Neuronal stem cell (in vitro differentiated cells): ENCODE results near the gene ESRP2.

ENCODE experiments used
- DNase-seq: peaks from one replicate; pipeline ENCODE4 v3.0.0-alpha.2; 2013; ENCODE audit warnings: low spot score
- H2AFZ ChIP-seq: one replicate; pipeline ENCODE4 v1.6.1; 2013; ENCODE audit warnings: mild to moderate bottlenecking, low read length, inconsistent platforms
- H2AK5ac ChIP-seq: 2 replicates; pipeline ENCODE4 v1.6.1; 2013; ENCODE audit warnings: low read depth, mild to moderate bottlenecking, inconsistent platforms, low read length, moderate library complexity, mixed read lengths
- H2BK120ac ChIP-seq: 2 replicates; pipeline ENCODE4 v1.6.1; 2013; ENCODE audit warnings: low read depth, mild to moderate bottlenecking, inconsistent platforms, low read length, moderate library complexity, mixed read lengths
- H2BK12ac ChIP-seq: one replicate; pipeline ENCODE4 v1.6.1; 2013; ENCODE audit warnings: low read length, inconsistent platforms
- H2BK15ac ChIP-seq: 2 replicates; pipeline ENCODE4 v1.6.1; 2013; ENCODE audit warnings: mild to moderate bottlenecking, low read length, inconsistent platforms, mixed read lengths
- H2BK5ac ChIP-seq: one replicate; pipeline ENCODE4 v1.6.1; 2013; ENCODE audit warnings: inconsistent platforms, mild to moderate bottlenecking, low read length, moderate library complexity
- H3K14ac ChIP-seq: one replicate; pipeline ENCODE4 v1.6.1; 2013; ENCODE audit warnings: low read length, inconsistent platforms
- H3K18ac ChIP-seq: 2 replicates; pipeline ENCODE4 v1.6.1; 2013; ENCODE audit warnings: low read length, inconsistent platforms
- H3K23ac ChIP-seq: 2 replicates; pipeline ENCODE4 v1.6.1; 2013; ENCODE audit warnings: low read depth, mild to moderate bottlenecking, mixed read lengths, low read length, inconsistent platforms; ENCODE audit not compliant: poor library complexity
- H3K27ac ChIP-seq: replicated peaks from 3 replicates; pipeline ENCODE4 v1.5.1; 2013; ENCODE audit warnings: low read length, inconsistent platforms
- H3K27me3 ChIP-seq, 3 experiments: 2 replicates each; pipeline ENCODE4 v1.6.1; 2013; ENCODE audit warnings: low read length in 3 of 3, mild to moderate bottlenecking in 2 of 3, inconsistent platforms in 1 of 3, low read depth in 1 of 3, mixed read lengths in 1 of 3, moderate library complexity in 1 of 3; ENCODE audit not compliant: control insufficient read depth in 3 of 3, insufficient read depth in 3 of 3
- H3K36me3 ChIP-seq, 2 donors: replicated peaks in 1 of 2; 2 replicates each; pipeline ENCODE4 v1.6.1; 2013; ENCODE audit warnings: low read length in 2 of 2; ENCODE audit not compliant: control insufficient read depth in 2 of 2, insufficient read depth in 2 of 2
- H3K4ac ChIP-seq: 2 replicates; pipeline ENCODE4 v1.6.1; 2013; ENCODE audit warnings: inconsistent platforms, mild to moderate bottlenecking, low read length, moderate library complexity
- H3K4me1 ChIP-seq, 2 donors: 1 replicate in 1 of 2; 2 replicates in 1 of 2; pipeline ENCODE4 v1.6.1; 2013; ENCODE audit warnings: low read length in 2 of 2, low read depth in 1 of 2; ENCODE audit not compliant: control insufficient read depth in 2 of 2, insufficient read depth in 1 of 2
- H3K4me2 ChIP-seq: one replicate; pipeline ENCODE4 v1.6.1; 2013; ENCODE audit warnings: mild to moderate bottlenecking, low read length, inconsistent platforms; ENCODE audit not compliant: insufficient read depth, poor library complexity, severe bottlenecking
- H3K4me3 ChIP-seq, 2 donors: 2 replicates each; pipeline ENCODE4 v1.5.1; 2013; ENCODE audit warnings: low read length in 2 of 2, mild to moderate bottlenecking in 2 of 2, inconsistent platforms in 1 of 2, moderate library complexity in 1 of 2
- H3K79me1 ChIP-seq: one replicate; pipeline ENCODE4 v1.6.1; 2013; ENCODE audit warnings: low read depth, mild to moderate bottlenecking, inconsistent platforms, low read length, moderate library complexity
- H3K9ac ChIP-seq: one replicate; pipeline ENCODE4 v1.6.1; 2013; ENCODE audit warnings: mild to moderate bottlenecking, low read depth, low read length, inconsistent platforms; ENCODE audit not compliant: poor library complexity
- H3K9me3 ChIP-seq, 2 donors: replicated peaks in 1 of 2; 2 replicates each; pipeline versions ENCODE3 to v1.6.1; 2013; ENCODE audit warnings: low read length in 2 of 2, mild to moderate bottlenecking in 2 of 2, inconsistent platforms in 1 of 2, low read depth in 1 of 2, mixed read lengths in 1 of 2, moderate library complexity in 1 of 2; ENCODE audit not compliant: control insufficient read depth in 2 of 2, insufficient read depth in 1 of 2
- H4K8ac ChIP-seq: one replicate; pipeline ENCODE4 v1.6.1; 2013; ENCODE audit warnings: low read depth, mild to moderate bottlenecking, inconsistent platforms, low read length, moderate library complexity
- H4K91ac ChIP-seq: one replicate; pipeline ENCODE4 v1.6.1; 2013; ENCODE audit warnings: low read length, low read depth, mild to moderate bottlenecking, inconsistent platforms; ENCODE audit not compliant: poor library complexity
- WGBS, 2 donors: extraction: QIAGEN DNeasy Blood & Tissue Kit; methylation state at CpG; one replicate each; pipeline ENCODE4 v1.1.7; 2013; ENCODE audit warnings: missing lambda C conversion rate in 2 of 2, mixed read lengths in 1 of 2; ENCODE audit not compliant: insufficient read length in 2 of 2, insufficient replicate concordance in 1 of 2; ENCODE audit errors: extremely low coverage in 2 of 2; 5-methylcytosine and 5-hydroxymethylcytosine counted together

The ESRP2 gene

DNA sequence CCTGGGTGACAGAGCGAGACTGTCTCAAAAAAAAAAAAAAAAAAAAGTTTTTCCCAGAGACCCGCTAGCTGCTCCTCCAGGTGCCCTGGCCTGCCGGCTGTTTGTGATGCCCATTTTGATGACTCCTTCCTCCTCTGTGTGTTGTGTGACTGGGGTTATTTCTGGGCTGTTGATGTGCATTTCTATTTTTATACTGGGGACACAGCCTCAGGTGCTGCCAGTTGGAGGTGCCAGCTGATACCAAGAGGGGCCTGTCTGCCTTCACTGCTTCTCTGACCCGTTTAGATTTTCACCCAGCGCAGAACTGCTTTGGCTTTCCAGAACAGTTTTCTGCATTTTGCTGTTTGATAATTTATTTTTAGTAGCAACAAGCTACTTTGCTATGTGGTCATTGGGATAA, 15.9 kb upstream of the ESRP2 start:
- H2BK12ac ChIP-seq, result no peak overlapping the region
- no peak overlapping the region for H3K27ac ChIP-seq
- peaks cover 3% of the 10 kb centered on the region for H3K79me1 ChIP-seq
- no peak overlapping the region for H4K91ac ChIP-seq
- no peaks in the 10 kb centered on the region for H3K27me3 ChIP-seq
- H3K4me3 ChIP-seq, result no peak overlapping the region
- WGBS, 2 donors, result no CpG with 5 or more reads among the region's 5 CpGs
- H3K4ac ChIP-seq, result no peak overlapping the region
- H3K14ac ChIP-seq, result no peak overlapping the region
- H2AK5ac ChIP-seq, result no peak overlapping the region
- H2BK15ac ChIP-seq, result no peak overlapping the region
- no peaks in the 10 kb centered on the region for H3K9me3 ChIP-seq
- H3K4me2 ChIP-seq, result no peak overlapping the region
- H2BK120ac ChIP-seq, result no peak overlapping the region
- H2AFZ ChIP-seq, result no peak overlapping the region
- H2BK5ac ChIP-seq, result no peak overlapping the region
- DNase-seq, result no peak
- H3K4me1 ChIP-seq, result no peaks in the 10 kb centered on the region
- H3K36me3 ChIP-seq, result peaks cover 17 to 43% of the 10 kb centered on the region in 2 donors
- H3K9ac ChIP-seq, result no peak overlapping the region
- no peak overlapping the region for H3K18ac ChIP-seq
- H3K23ac ChIP-seq, result no peak overlapping the region
- H4K8ac ChIP-seq, result no peak overlapping the region

DNA sequence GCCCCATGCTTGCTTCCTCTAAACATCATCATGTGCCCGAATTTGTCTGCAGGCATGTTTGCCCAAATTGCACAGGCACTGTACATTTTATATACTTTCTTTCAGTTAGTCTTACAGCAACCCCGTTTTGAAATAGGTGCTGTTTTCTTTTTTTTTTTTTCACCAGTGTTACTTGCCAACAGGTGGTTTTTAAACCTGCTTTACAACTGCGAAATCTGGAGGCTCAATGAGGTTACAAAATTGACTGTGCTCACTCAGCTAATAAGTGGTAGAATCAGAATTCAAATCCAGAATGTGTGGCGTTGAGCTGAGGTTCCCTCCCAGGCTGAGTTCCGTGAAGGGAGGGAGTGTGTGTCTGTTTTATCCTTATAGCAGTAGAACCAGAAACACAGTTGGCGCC, 15.0 kb upstream of the ESRP2 start:
- no peak for DNase-seq
- no peak overlapping the region for H2BK5ac ChIP-seq
- H3K4me2 ChIP-seq, result no peak overlapping the region
- H3K14ac ChIP-seq, result no peak overlapping the region
- H2BK12ac ChIP-seq, result no peak overlapping the region
- H3K18ac ChIP-seq, result no peak overlapping the region
- H2BK120ac ChIP-seq, result no peak overlapping the region
- no peak overlapping the region for H2BK15ac ChIP-seq
- no peak overlapping the region for H2AFZ ChIP-seq
- no peaks in the 10 kb centered on the region for H3K27me3 ChIP-seq
- H3K36me3 ChIP-seq, result peaks cover 15 to 39% of the 10 kb centered on the region in 2 donors
- H3K4me1 ChIP-seq, result peaks cover under 1% of the 10 kb centered on the region in 2 donors
- no peak overlapping the region for H3K23ac ChIP-seq
- WGBS, 2 donors, result no CpG with 5 or more reads among the region's 6 CpGs
- H3K79me1 ChIP-seq, result peaks cover 6% of the 10 kb centered on the region
- no peak overlapping the region for H4K8ac ChIP-seq
- no peak overlapping the region for H3K4ac ChIP-seq
- no peak overlapping the region for H3K27ac ChIP-seq
- no peak overlapping the region for H3K4me3 ChIP-seq
- H4K91ac ChIP-seq, result no peak overlapping the region
- H2AK5ac ChIP-seq, result no peak overlapping the region
- H3K9me3 ChIP-seq, result no peaks in the 10 kb centered on the region
- no peak overlapping the region for H3K9ac ChIP-seq

DNA sequence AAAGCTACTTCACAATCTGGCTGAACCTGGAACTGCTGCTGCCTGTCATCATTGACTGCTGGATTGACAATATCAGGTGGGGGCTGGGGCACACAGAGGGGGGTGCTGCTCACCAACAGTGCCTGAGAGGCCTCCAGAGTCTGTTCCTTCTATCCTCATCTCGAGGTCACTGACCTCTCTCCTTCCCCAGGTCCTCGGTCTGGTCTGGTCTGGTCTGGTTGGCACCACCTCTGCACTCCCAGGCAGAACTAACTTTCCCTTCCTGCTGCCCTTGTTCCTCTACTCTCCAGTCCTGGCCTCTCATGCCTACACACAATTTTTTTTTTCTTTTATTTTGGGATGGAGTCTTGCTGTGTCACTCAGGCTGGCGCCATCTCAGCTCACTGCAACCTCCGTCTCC, 13.4 kb upstream of the ESRP2 start:
- Histone ChIP-seq H3K36me3 (peaks cover 8 to 25% of the 10 kb centered on the region in 2 donors), H2BK5ac (no peak overlapping the region), H3K4ac (no peak overlapping the region), H4K8ac (no peak overlapping the region), H3K4me3 (no peak overlapping the region), H3K27me3 (peaks cover 0 to 5% (median 0%) of the 10 kb centered on the region in 3 experiments), H3K4me1 (peaks cover 6 to 7% of the 10 kb centered on the region in 2 donors), H2BK15ac (no peak overlapping the region), H4K91ac (no peak overlapping the region), H2AK5ac (no peak overlapping the region), H2AFZ (no peak overlapping the region), H2BK120ac (no peak overlapping the region), H3K14ac (no peak overlapping the region), H3K9ac (no peak overlapping the region), H3K27ac (no peak overlapping the region), H3K4me2 (no peak overlapping the region), H3K18ac (no peak overlapping the region), H3K79me1 (peaks cover 8% of the 10 kb centered on the region), H3K9me3 (no peaks in the 10 kb centered on the region), H3K23ac (no peak overlapping the region), H2BK12ac (no peak overlapping the region)
- no peak for DNase-seq
- WGBS, 2 donors, result no CpG with 5 or more reads among the region's 4 CpGs

DNA sequence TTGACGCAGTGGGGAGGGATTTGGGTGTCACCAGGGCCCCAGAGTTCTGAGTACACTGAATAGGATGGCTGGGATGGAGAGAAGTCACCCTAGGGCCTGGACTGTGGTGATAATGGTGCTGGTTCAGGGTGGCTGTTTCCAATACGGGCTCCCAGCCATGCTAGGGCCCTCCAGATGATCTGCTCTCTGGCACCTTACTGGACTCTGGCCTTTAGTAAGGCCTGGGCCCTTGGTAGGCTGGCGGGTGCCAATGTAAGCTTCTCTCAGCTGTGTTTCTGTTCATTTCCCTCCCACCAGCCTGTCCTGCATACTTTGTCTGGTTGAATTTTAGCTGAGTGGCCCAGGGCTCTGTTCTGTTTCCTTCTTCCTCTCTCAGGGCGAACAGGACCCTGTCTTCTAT, 12.0 kb upstream of the ESRP2 start:
- no peak for DNase-seq
- Histone ChIP-seq H2BK12ac (no peak overlapping the region), H4K8ac (no peak overlapping the region), H2BK15ac (no peak overlapping the region), H3K4ac (no peak overlapping the region), H3K4me2 (no peak overlapping the region), H4K91ac (no peak overlapping the region), H2AK5ac (no peak overlapping the region), H2AFZ (no peak overlapping the region), H2BK120ac (no peak overlapping the region), H3K18ac (no peak overlapping the region), H3K4me1 (peaks cover 6 to 10% of the 10 kb centered on the region in 2 donors), H3K23ac (no peak overlapping the region), H3K36me3 (peaks cover 4 to 15% of the 10 kb centered on the region in 2 donors), H3K9me3 (no peaks in the 10 kb centered on the region), H3K9ac (peak overlapping the region; percentile 18), H3K14ac (no peak overlapping the region), H3K27me3 (peaks cover 0 to 8% (median 0%) of the 10 kb centered on the region in 3 experiments), H2BK5ac (no peak overlapping the region), H3K27ac (no peak overlapping the region), H3K4me3 (no peak overlapping the region), H3K79me1 (peaks cover 8% of the 10 kb centered on the region)
- WGBS, 2 donors, result no CpG with 5 or more reads among the region's 4 CpGs
